ENCODE results near the gene BLM. TPM values are rescaled to one million over a fixed set of nuclear protein-coding genes. Genes with fewer than 3 reads are reported as not detected.

Gene BLM
- polyA plus RNA-seq, 1 of the 3 experiments (the other 2 are of a cell fraction) = 2.7 TPM

GRCh38 chr15:90694987-90695386, 22.2 kb upstream of the BLM start (continued):
- TF ChIP-seq ELF1 (IDR thresholded peaks at IDR 0.05) (no peak), TCF12 (IDR thresholded peaks at IDR 0.05) (no peak), EP300 (IDR thresholded peaks at IDR 0.05; ENCODE audit: borderline replicate concordance in 1 of 2, low read depth in 1 of 2, low read length in 1 of 2) (no peak)
- TF ChIP-seq, protein P1, sequence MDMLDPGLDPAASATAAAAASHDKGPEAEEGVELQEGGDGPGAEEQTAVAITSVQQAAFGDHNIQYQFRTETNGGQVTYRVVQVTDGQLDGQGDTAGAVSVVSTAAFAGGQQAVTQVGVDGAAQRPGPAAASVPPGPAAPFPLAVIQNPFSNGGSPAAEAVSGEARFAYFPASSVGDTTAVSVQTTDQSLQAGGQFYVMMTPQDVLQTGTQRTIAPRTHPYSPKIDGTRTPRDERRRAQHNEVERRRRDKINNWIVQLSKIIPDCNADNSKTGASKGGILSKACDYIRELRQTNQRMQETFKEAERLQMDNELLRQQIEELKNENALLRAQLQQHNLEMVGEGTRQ (IDR thresholded peaks at IDR 0.05; ENCODE audit: borderline replicate concordance, low read depth, low read length) = no peak

DNA sequence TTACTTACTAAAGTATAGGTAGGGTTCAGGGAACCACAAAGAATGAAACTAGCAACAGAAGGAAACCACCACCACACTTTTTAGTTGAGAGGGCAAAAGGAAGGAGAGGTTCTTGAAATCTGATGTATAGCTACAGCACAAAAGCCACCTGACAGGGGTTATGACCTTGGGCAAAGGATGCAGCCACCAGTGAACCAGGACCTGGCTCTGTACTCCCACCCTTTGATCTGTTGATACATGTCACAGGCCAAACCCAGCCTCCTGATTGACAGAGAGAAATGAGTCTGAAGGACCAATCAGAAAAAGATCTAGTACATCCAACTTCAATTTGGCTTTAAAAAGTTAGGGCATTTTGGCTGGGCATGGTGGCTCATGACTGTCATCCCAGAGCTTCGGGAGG, 20.0 kb upstream of the BLM start:
- no peaks in the 10 kb centered on the region for H3K27me3 ChIP-seq (ENCODE audit: insufficient read depth)
- H3K9ac ChIP-seq = no peak overlapping the region
- H3K27ac ChIP-seq (ENCODE audit: low read depth in 2 of 2, low read length in 1 of 2) = no peak overlapping the region
- H3K4me2 ChIP-seq = no peak overlapping the region
- H3K36me3 ChIP-seq (replicated peaks in 1 of 2; ENCODE audit: control insufficient read depth in 1 of 2, insufficient read depth in 2 of 2, low read length in 1 of 2) = no peaks in the 10 kb centered on the region
- TF ChIP-seq FOSL2 (IDR thresholded peaks at IDR 0.05; ENCODE audit: borderline replicate concordance, low read depth) (no peak), SMC3 (IDR thresholded peaks at IDR 0.05; ENCODE audit: low read depth, low read length) (no peak), MEF2A (IDR thresholded peaks at IDR 0.05; ENCODE audit: borderline replicate concordance, low read depth) (no peak), JUND (IDR thresholded peaks at IDR 0.05) (no peak), GABPA (IDR thresholded peaks at IDR 0.05; ENCODE audit: low read depth) (no peak), NFIC (IDR thresholded peaks at IDR 0.05; ENCODE audit: borderline replicate concordance) (no peak), TEAD4 (IDR thresholded peaks at IDR 0.05; ENCODE audit: borderline replicate concordance, insufficient read depth) (no peak), TCF12 (IDR thresholded peaks at IDR 0.05) (no peak), IRF3 (IDR thresholded peaks at IDR 0.05; ENCODE audit: low read depth, low read length) (no peak), RCOR1 (IDR thresholded peaks at IDR 0.05; ENCODE audit: low read length) (no peak), FOXJ3 (CRISPR knock-in tag; IDR thresholded peaks at IDR 0.05) (no peak), FOXM1 (IDR thresholded peaks at IDR 0.05; ENCODE audit: low read depth) (no peak), EP300 (IDR thresholded peaks at IDR 0.05; ENCODE audit: borderline replicate concordance in 1 of 2, low read depth in 1 of 2, low read length in 1 of 2) (no peak), PBX3 (IDR thresholded peaks at IDR 0.05) (no peak), ELF1 (IDR thresholded peaks at IDR 0.05) (no peak)
- TF ChIP-seq, protein P1 (IDR thresholded peaks at IDR 0.05; ENCODE audit: borderline replicate concordance, low read depth, low read length) = no peak
- TF ChIP-seq, protein P2, sequence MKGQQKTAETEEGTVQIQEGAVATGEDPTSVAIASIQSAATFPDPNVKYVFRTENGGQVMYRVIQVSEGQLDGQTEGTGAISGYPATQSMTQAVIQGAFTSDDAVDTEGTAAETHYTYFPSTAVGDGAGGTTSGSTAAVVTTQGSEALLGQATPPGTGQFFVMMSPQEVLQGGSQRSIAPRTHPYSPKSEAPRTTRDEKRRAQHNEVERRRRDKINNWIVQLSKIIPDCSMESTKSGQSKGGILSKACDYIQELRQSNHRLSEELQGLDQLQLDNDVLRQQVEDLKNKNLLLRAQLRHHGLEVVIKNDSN (IDR thresholded peaks at IDR 0.05; ENCODE audit: borderline replicate concordance, low read depth) = no peak
- POLR2A ChIA-PET = no interaction called here
- DNase-seq = no peak
- no peaks in the 10 kb centered on the region for H3K4me1 ChIP-seq (ENCODE audit: control insufficient read depth in 1 of 2, insufficient read depth in 2 of 2, low read depth in 1 of 2, low read length in 1 of 2)
- H3K4me3 ChIP-seq (ENCODE audit: low read depth in 2 of 2, low read length in 1 of 2) = no peak overlapping the region
- no peaks in the 10 kb centered on the region for H3K79me2 ChIP-seq (ENCODE audit: insufficient read depth)
- no peaks in the 10 kb centered on the region for H4K20me1 ChIP-seq (ENCODE audit: insufficient read depth)
- no peaks in the 10 kb centered on the region for H3F3A ChIP-seq (replicated peaks; ENCODE audit: insufficient read depth)
- no peaks in the 10 kb centered on the region for H3K9me2 ChIP-seq
- H2AFZ ChIP-seq (ENCODE audit: low read depth) = no peak overlapping the region
- H3K9me3 ChIP-seq = no peaks in the 10 kb centered on the region
- WGBS (ENCODE audit: low lambda C conversion rate) = 64% methylated on average over 1 of the region's 1 CpG
- CTCF ChIA-PET = interaction anchor here (1.8 kb wide), 1 partner anchor 49 kb away, joined by 5 read pairs; no protein-coding TSS in a partner anchor

Data from SK-N-SH (cell line).